Stimulated activated memory B cell treated with anti-CD40 and anti-IgM and Interleukin-4, amounts not matched to agents 10 μg/mL and 1 μg/mL and 100 μg/mL, for 72 hours (primary cell): ENCODE results near the gene UVSSA.

Source experiments
- ATAC-seq: fragments of 150-1000 bp; cut with Tn5 transposase; 2 replicates; pipeline ENCODE4 v1.10.0; 2021
- H3K27ac Mint-ChIP-seq: one replicate; pipeline ENCODE4 v1.8.0; 2022; ENCODE audit warnings: mild to moderate bottlenecking, mixed read lengths
- H3K27me3 Mint-ChIP-seq: one replicate; pipeline ENCODE4 v1.8.0; 2022; ENCODE audit warnings: mixed read lengths
- H3K36me3 Mint-ChIP-seq: one replicate; pipeline ENCODE4 v1.8.0; 2022; ENCODE audit warnings: mixed read lengths
- H3K4me1 Mint-ChIP-seq: one replicate; pipeline ENCODE4 v1.8.0; 2022; ENCODE audit warnings: mixed read lengths
- H3K4me3 Mint-ChIP-seq: one replicate; pipeline ENCODE4 v1.8.0; 2022; ENCODE audit warnings: mild to moderate bottlenecking, moderate library complexity, mixed read lengths
- H3K9me3 Mint-ChIP-seq: one replicate; pipeline ENCODE4 v1.8.0; 2022; ENCODE audit warnings: mixed read lengths

UVSSA gene

DNA sequence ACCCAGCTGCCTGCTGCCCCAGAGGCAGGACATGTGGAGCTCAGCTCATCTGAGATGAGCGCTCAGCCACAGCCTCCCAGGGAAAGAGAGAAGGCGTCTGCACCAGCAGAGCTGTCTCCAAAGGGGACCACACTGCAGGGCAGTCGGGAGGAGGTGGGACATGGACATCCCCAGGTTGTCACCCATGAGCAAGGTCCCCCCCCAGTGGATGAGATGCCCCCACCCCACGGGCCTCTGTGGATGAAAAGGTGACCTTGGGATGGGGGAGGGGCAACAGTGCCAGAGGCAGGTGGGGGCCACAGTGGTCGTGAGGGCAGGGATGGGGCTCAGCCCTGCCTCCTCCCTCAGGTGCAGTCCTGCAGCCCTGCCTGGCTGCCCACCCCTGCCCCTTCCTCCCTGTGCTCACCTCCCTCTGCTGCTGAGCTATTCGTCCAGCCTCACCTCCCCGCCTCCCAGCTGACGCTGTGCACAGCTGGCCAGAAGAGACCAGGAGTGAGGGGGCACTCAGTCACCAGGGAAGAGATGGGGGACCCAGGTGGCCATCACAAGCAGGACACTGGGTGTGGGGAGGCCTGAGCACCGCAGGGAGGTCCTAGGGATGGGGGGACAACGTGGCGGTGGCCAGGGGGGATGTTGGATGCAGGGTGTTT lies 49.9 kb downstream of the UVSSA start:
- H3K9me3 Mint-ChIP-seq, result peaks cover 3% of the 10 kb centered on the region
- peaks cover 13% of the 10 kb centered on the region for H3K36me3 Mint-ChIP-seq
- no peak for ATAC-seq
- peaks cover 28% of the 10 kb centered on the region for H3K27me3 Mint-ChIP-seq
- H3K4me1 Mint-ChIP-seq, result no peaks in the 10 kb centered on the region
- H3K4me3 Mint-ChIP-seq, result no peak overlapping the region
- no peak overlapping the region for H3K27ac Mint-ChIP-seq

DNA sequence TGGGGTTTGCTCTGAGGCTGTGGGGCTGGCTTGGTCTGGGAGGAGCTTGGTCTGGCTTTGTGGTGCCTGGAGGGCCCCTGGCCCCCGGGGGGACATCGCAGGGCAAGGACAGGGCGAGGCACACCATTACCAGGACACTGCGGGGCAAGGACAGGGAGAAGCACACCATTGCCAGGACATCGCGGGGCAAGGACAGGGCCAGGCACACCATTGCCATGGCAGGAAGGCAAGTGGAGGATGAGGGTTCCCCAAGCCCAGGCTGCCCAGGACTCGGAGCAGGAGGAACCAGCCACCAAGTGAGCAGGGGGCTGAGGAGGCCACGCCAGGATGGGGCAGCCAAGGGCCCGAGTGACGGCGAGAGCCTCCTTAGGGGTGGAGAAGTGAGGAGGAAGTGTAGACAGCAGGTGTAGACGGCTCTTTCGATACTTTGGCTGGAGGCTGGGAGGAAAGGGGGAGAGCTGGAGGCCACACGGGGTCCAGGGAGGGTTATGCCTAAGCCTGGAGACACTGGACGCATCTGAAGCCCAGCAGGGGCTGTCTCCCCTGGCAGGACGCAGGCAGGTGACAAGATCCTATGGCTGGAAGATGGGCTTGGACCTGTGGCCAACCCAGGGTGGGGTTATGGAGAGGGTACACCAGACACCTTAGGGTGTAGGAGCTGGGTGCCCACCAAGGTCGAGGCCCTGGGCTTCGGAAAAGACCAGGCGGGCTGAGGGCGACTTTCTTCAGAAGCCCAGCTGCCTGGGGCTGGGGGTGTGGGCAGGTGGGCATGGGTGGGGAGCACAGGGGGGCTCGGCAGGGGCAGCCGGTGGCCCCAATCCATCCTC lies 51.9 kb downstream of the UVSSA start:
- ATAC-seq, result no peak
- peaks cover 13% of the 10 kb centered on the region for H3K36me3 Mint-ChIP-seq
- H3K9me3 Mint-ChIP-seq, result peaks cover 3% of the 10 kb centered on the region
- peaks cover 42% of the 10 kb centered on the region for H3K27me3 Mint-ChIP-seq
- H3K27ac Mint-ChIP-seq, result no peak overlapping the region
- H3K4me3 Mint-ChIP-seq, result no peak overlapping the region
- no peaks in the 10 kb centered on the region for H3K4me1 Mint-ChIP-seq

GRCh38 chr4:1399508-1400190 lies 52.6 kb downstream of the UVSSA start:
- no peak for ATAC-seq

GRCh38 chr4:1400191-1400805 lies 53.3 kb downstream of the UVSSA start:
- Mint-ChIP-seq H3K27me3 (peaks cover 53% of the 10 kb centered on the region), H3K9me3 (peaks cover 3% of the 10 kb centered on the region), H3K4me3 (no peak overlapping the region), H3K4me1 (no peaks in the 10 kb centered on the region), H3K36me3 (peaks cover 11% of the 10 kb centered on the region), H3K27ac (no peak overlapping the region)
- ATAC-seq, result no peak

More at GRCh38 chr4:1399508-1400190, 52.6 kb downstream of the UVSSA start:
- peaks cover 3% of the 10 kb centered on the region for H3K9me3 Mint-ChIP-seq
- H3K36me3 Mint-ChIP-seq, result peaks cover 13% of the 10 kb centered on the region
- peaks cover 46% of the 10 kb centered on the region for H3K27me3 Mint-ChIP-seq
- no peak overlapping the region for H3K4me3 Mint-ChIP-seq
- H3K4me1 Mint-ChIP-seq, result no peaks in the 10 kb centered on the region
- no peak overlapping the region for H3K27ac Mint-ChIP-seq

DNA sequence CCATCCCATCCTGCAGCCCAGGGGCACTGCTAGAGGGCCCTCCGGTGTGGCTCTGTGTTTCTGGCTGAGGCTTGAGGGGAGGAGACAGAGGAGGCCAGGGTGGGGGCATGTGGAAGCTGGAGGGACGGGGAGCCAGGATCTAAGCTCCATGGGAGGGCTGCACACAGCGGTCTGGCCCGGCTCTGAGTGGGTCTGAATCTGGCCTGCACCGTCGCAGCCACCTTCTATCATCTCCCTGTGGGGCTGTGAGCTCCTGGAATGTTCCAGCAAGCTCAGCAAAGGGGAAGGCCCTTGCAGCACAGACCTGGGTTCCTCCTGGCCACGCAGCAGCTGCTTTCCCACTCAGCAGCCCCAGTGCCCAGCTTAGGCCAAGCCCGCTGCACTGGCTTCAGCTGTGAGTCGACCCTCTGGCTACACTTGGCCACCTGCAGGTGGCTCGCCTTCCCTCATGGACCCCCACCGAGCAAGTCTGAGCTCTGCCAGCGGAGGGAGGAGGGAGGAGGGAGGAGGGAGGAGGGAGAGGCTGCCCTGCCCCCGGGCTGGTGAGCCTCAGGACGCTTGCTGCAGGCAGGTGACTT lies 53.9 kb downstream of the UVSSA start:
- ATAC-seq, result no peak
- peaks cover 56% of the 10 kb centered on the region for H3K27me3 Mint-ChIP-seq
- peaks cover 5% of the 10 kb centered on the region for H3K36me3 Mint-ChIP-seq
- H3K4me1 Mint-ChIP-seq, result no peaks in the 10 kb centered on the region
- peaks cover 3% of the 10 kb centered on the region for H3K9me3 Mint-ChIP-seq
- H3K4me3 Mint-ChIP-seq, result no peak overlapping the region
- H3K27ac Mint-ChIP-seq, result no peak overlapping the region

DNA sequence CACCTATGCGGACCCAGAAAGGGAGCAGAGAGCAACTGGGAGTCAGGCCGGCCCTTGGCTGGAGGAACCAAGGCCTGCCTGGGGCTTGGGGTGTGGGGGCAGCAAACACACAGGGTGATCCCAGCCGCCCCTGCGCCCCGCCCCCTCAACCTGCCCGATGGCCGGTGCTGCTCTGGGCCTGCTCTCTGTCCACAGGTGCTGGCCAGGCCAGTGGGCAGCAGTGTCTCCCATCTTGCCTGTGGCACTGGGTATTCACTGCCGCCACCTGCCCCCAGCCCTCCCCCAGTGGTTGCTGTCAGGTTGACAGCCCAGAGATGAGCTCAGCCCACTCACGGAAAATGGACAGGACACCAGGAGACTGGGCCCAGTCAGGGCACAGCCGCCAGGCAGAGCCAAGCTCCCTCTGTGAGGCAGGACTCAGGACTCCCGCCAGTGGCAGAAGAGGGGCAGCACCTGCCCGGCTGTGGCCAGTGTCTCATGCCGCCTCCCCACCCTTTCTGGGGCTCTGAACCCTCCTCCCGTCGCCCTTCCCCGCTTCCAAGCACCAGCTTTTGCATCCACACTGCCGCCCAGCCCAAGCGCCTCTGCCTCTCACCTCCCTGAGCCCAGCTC lies 54.5 kb downstream of the UVSSA start:
- ATAC-seq, result no peak
- Mint-ChIP-seq H3K27ac (no peak overlapping the region), H3K4me3 (no peak overlapping the region), H3K27me3 (peaks cover 56% of the 10 kb centered on the region), H3K36me3 (peaks cover 4% of the 10 kb centered on the region), H3K9me3 (peaks cover 3% of the 10 kb centered on the region), H3K4me1 (no peaks in the 10 kb centered on the region)

DNA sequence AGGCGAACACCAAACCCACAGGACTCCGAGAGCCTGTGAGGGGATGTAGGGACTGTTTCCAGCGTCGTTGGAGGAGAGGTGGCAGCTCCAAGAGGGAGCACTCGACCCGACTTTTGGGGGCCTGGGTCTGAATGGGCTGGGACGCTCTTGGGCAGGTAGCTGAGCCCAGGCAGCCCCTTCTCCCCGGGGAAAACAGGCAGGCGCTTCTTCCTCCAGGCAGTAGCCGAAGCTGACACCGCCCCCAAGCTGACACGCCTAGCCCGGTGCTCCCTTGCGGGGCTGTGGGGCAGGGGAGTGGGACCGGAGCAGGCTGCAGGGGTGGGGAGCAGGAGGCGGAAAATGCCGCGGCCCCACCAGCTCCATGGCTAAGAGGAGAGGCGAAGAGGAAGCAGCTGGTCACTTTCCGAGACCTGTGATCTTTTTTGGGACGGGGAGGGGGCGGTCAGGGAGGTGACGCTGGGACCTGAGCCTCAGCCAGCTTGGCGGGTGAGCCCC lies 55.1 kb downstream of the UVSSA start:
- ATAC-seq, result no peak
- Mint-ChIP-seq H3K27ac (no peak overlapping the region), H3K4me1 (no peaks in the 10 kb centered on the region), H3K9me3 (peaks cover 3% of the 10 kb centered on the region), H3K4me3 (no peak overlapping the region), H3K27me3 (peaks cover 59% of the 10 kb centered on the region), H3K36me3 (no peaks in the 10 kb centered on the region)

- no peaks in the 10 kb centered on the region for H3K36me3 Mint-ChIP-seq
- no peak for ATAC-seq
- no peak overlapping the region for H3K4me3 Mint-ChIP-seq
These were observed 55.6 kb downstream of the UVSSA start for GRCh38 chr4:1402516-1403091.

GRCh38 chr4:1403177-1403583 lies 56.2 kb downstream of the UVSSA start:
- no peak for ATAC-seq
- H3K9me3 Mint-ChIP-seq, result peaks cover 3% of the 10 kb centered on the region
- H3K4me1 Mint-ChIP-seq, result no peaks in the 10 kb centered on the region
- no peaks in the 10 kb centered on the region for H3K36me3 Mint-ChIP-seq
- H3K4me3 Mint-ChIP-seq, result no peak overlapping the region
- peaks cover 70% of the 10 kb centered on the region for H3K27me3 Mint-ChIP-seq
- H3K27ac Mint-ChIP-seq, result no peak overlapping the region

More at GRCh38 chr4:1402516-1403091, 55.6 kb downstream of the UVSSA start:
- no peaks in the 10 kb centered on the region for H3K4me1 Mint-ChIP-seq
- peaks cover 64% of the 10 kb centered on the region for H3K27me3 Mint-ChIP-seq
- H3K27ac Mint-ChIP-seq, result no peak overlapping the region
- peaks cover 3% of the 10 kb centered on the region for H3K9me3 Mint-ChIP-seq

GRCh38 chr4:1403591-1404572 lies 56.9 kb downstream of the UVSSA start:
- no peak overlapping the region for H3K27ac Mint-ChIP-seq
- peaks cover 4% of the 10 kb centered on the region for H3K36me3 Mint-ChIP-seq
- H3K9me3 Mint-ChIP-seq, result peaks cover 3% of the 10 kb centered on the region
- peaks cover 5% of the 10 kb centered on the region for H3K4me1 Mint-ChIP-seq
- H3K4me3 Mint-ChIP-seq, result peak overlapping the region; percentile 44
- no peak for ATAC-seq
- peaks cover 71% of the 10 kb centered on the region for H3K27me3 Mint-ChIP-seq

DNA sequence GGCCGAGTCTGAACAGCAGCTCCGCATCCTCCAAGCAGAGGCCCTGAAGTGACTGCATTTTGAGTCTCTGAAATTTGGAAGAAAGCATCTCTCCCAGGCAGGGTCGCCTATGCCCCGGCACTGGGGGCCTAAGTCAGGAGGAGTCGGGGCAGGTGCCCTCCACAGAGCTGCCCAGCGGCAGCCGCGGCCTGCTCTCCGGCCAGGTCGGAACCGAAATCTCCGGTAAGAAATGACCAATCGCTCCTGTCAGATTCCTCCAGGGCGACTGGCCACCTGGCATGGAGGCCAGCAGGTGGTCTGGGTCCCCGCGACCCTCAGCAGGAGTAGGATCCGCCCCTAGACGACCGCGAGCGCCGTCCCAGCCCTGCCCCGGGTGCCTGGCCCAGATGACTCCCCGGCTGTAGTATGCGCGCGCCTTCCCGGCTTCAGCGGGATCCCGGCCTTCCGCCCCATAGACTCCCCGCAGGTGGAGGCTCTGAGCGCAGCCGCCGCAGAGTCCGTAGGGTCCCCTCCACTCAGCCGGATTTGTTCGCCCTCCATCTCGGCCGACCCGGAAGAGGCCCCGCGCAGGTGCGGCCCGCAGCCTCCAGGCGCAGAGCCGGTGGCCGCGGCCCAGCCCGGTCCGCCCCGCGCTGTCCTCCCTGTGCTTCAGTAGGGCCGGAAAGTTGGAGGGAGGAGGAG lies 57.7 kb downstream of the UVSSA start:
- Mint-ChIP-seq H3K4me3 (no peak overlapping the region), H3K4me1 (peaks cover 5% of the 10 kb centered on the region), H3K9me3 (peaks cover 3% of the 10 kb centered on the region), H3K27me3 (peaks cover 76% of the 10 kb centered on the region), H3K36me3 (peaks cover 4% of the 10 kb centered on the region), H3K27ac (no peak overlapping the region)
- no peak for ATAC-seq

DNA sequence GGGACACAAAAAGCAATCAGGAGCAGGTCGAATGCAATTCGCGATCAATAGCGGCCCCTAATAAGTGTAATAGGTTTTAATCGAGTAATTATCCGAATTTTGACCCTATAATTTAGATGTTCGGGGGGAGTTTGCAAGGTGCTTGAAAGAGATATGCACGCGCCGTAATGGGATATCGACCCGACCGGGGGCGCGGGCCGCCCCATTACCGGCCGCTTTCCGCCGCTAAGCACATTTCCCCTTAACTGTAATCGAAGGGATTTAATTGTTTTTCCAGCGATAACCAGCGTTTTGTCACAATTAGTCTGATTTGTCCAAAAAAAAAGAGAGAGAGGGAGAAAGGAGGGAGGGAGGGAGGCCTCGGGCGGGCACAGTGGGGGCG lies 58.2 kb downstream of the UVSSA start:
- Mint-ChIP-seq H3K27ac (no peak overlapping the region), H3K4me3 (peak overlapping the region; percentile 48), H3K27me3 (peaks cover 76% of the 10 kb centered on the region), H3K36me3 (peaks cover 4% of the 10 kb centered on the region), H3K9me3 (peaks cover 3% of the 10 kb centered on the region), H3K4me1 (peaks cover 5% of the 10 kb centered on the region)
- no peak for ATAC-seq
